ENCODE results near the gene HHATL. TPM values are rescaled to one million over a fixed set of nuclear protein-coding genes. Genes with fewer than 3 reads are reported as not detected.

The HHATL gene
- 1 to 10 TPM in 1 of 2 donors, under 1 TPM in 1; 0.65 to 1.0 TPM for total RNA-seq
- long read RNA-seq, donor 1 = 0 reads
- long read RNA-seq, donor 2 = 0 reads

GRCh38 chr3:42702066-42702951 is at the start of gene HHATL:
Gene HHATL, minus strand, starts transcription at chr3:42702798. Its CDS starts 1,972 bp downstream, at chr3:42700826.
- intact Hi-C loops (cut with DNase I) = no loop called here
- DNase-seq (ENCODE audit: low spot score) = peak; percentile 68

DNA sequence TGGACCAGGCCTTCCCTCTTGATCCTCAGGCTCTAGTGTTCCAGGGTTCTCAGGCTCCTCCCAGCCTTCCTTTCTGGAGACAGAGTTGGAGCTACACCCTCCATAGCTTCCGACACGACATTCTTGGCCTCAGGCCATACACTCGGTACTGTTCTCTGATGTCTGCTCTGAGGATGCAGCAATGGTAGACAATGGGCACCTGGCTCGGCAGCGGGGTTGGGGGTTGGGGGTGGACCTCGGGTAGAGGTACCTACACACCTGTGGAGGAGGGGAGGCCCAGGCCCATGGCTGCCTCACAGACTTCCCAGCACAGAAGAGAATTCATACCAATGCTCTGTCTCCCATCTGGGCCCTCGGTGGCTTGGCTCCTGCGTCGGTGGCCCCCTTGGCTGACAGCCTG is 49.0 kb upstream of the HHATL start:
- DNase-seq (ENCODE audit: low spot score) = no peak
- intact Hi-C loops (cut with DNase I) = no loop called here

DNA sequence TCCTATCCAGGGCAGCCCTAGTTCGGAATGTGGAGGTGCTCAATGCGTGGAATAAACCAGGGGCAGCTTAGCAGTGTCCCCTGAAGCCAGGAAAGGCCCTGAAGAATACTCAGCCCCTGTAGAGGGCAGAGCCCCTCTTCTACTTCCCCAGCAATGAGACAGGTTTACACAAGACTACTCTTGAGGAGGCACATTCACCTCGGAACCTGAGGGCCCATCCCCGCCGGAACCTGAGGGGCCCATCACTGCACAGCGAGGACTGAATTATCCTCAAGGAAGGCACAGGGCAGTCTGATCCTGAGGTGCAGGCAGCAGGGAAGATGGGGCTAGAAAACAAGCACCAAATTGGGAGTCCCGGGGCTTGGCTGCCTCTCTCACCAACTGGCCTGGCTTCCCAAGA is 48.2 kb upstream of the HHATL start:
- DNase-seq (ENCODE audit: low spot score) = no peak
- intact Hi-C loops (cut with DNase I) = no loop called here

- DNase-seq (ENCODE audit: low spot score) = no peak
- intact Hi-C loops (cut with DNase I) = loop anchor here in 1 of 2 donors (10.0 kb wide), 1 partner anchor 165 kb away; the partner anchor contains the start of gene SEC22C
Observed at GRCh38 chr3:42749753-42750231, 47.2 kb upstream of the HHATL start.

- intact Hi-C loops (cut with DNase I) = loop anchor here in 1 of 2 donors (10.0 kb wide), 1 partner anchor 164 kb away; the partner anchor contains the start of gene SEC22C
Observed at GRCh38 chr3:42749025-42749752, 46.6 kb upstream of the HHATL start.

GRCh38 chr3:42747581-42747980 is 45.0 kb upstream of the HHATL start:
- no peak for DNase-seq (ENCODE audit: low spot score)
- intact Hi-C loops (cut with DNase I) = loop anchor here in 1 of 2 donors (10.0 kb wide), 1 partner anchor 163 kb away; the partner anchor contains the start of gene SEC22C

More at GRCh38 chr3:42749025-42749752, 46.6 kb upstream of the HHATL start:
- no peak for DNase-seq (ENCODE audit: low spot score)

GRCh38 chr3:42746455-42747450 is 44.2 kb upstream of the HHATL start:
- DNase-seq (ENCODE audit: low spot score) = no peak
- intact Hi-C loops (cut with DNase I) = loop anchor here in 1 of 2 donors (10.0 kb wide), 1 partner anchor 162 kb away; the partner anchor contains the start of gene SEC22C

- no peak for DNase-seq (ENCODE audit: low spot score)
- intact Hi-C loops (cut with DNase I) = loop anchor here in 1 of 2 donors (10.0 kb wide), 1 partner anchor 161 kb away; the partner anchor contains the start of gene SEC22C
Observed at GRCh38 chr3:42745776-42746454, 43.3 kb upstream of the HHATL start.

DNA sequence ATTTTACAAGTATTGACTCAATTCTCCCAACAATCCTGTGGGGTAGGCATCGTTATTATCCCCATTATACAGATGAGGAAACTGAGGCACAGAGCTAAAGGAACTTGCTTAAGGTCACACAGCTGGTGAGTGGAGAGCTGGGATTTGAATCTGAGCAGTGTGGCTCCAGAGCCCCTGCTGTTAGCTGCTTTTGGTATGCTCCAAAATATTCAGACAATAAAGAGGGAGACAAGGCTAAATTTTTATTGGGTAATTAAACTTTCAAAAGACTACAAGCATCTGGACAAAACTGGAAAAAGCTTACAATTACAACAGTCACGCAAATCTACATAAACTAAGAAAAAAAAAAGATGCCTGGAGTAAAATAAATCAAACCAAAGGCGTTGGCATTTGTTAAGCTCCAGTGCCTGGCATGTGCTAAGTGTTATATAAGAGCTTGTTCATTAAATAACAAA is 42.7 kb upstream of the HHATL start:
- intact Hi-C loops (cut with DNase I) = loop anchor here in 1 of 2 donors (10.0 kb wide), 1 partner anchor 161 kb away; the partner anchor contains the start of gene SEC22C
- no peak for DNase-seq (ENCODE audit: low spot score)

- no peak for DNase-seq (ENCODE audit: low spot score)
- intact Hi-C loops (cut with DNase I) = loop anchor here in 1 of 2 donors (5.0 to 10.0 kb wide), 2 partner anchors 86 to 159 kb away; partner anchors contain the start of gene SEC22C
Observed at GRCh38 chr3:42743204-42743995, 40.8 kb upstream of the HHATL start.

DNA sequence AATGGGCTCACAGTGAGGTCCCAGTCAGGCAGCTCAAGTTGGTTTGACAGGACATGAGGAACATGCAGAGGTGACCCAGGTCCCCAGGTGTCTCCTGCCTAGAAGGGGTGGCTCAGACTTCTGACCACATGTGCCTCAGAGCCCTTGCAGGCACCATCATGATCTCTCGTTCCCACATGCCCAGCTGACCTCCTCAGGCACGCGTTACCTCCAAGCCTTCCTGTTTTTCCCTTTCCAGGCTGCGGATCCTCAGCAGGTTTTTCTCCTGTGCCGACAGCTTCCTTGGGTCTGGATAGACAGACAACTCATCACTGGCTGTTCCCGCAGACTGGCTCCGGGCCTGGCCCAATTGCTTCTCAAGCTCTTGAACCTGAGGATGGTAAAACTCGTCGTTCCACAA is 40.1 kb upstream of the HHATL start:
- intact Hi-C loops (cut with DNase I) = loop anchor here in 1 of 2 donors (5.0 to 10.0 kb wide), 2 partner anchors 85 to 158 kb away; partner anchors contain the start of gene SEC22C
- no peak for DNase-seq (ENCODE audit: low spot score)

GRCh38 chr3:42742259-42742658 is 39.7 kb upstream of the HHATL start:
- DNase-seq (ENCODE audit: low spot score) = no peak
- intact Hi-C loops (cut with DNase I) = loop anchor here in 1 of 2 donors (5.0 to 10.0 kb wide), 2 partner anchors 85 to 157 kb away; partner anchors contain the start of gene SEC22C

- no peak for DNase-seq (ENCODE audit: low spot score)
Observed at GRCh38 chr3:42741796-42742195, 39.2 kb upstream of the HHATL start.

GRCh38 chr3:42739401-42740158 is 37.0 kb upstream of the HHATL start:
- intact Hi-C loops (cut with DNase I) = loop anchor here in 1 of 2 donors (5.0 to 10.0 kb wide), 2 partner anchors 82 to 155 kb away; partner anchors contain the start of gene SEC22C
- DNase-seq (ENCODE audit: low spot score) = no peak

More at GRCh38 chr3:42741796-42742195, 39.2 kb upstream of the HHATL start:
- intact Hi-C loops (cut with DNase I) = loop anchor here in 1 of 2 donors (5.0 to 10.0 kb wide), 2 partner anchors 84 to 157 kb away; partner anchors contain the start of gene SEC22C

- intact Hi-C loops (cut with DNase I) = no loop called here
- DNase-seq (ENCODE audit: low spot score) = no peak
Observed at GRCh38 chr3:42736531-42736930, 33.9 kb upstream of the HHATL start.

DNA sequence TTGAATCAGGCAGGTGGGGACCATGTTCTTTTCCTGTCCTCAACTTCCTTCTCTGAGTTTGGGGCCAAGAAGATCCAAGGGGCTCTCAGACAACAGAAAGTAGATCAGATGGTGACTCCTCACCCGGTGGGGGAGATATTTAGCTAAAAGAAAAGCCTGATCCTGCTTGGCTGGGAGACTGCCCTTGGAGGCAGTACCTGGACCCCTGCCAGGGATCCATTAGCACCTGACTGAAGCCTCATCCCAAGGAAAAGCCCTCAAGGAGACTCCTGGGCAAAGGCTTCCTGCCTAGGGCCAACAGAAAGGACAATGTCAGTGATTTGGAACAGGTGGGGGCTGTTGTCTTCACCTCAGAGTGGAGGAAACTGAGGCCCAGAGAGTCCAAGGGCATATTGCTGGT is 33.5 kb upstream of the HHATL start:
- no peak for DNase-seq (ENCODE audit: low spot score)
- intact Hi-C loops (cut with DNase I) = no loop called here
